RCC 7860 (cell line): ENCODE data around the gene TBCB.

Source experiments
- DNase-seq: peaks from one replicate; pipeline ENCODE4 v3.0.0-alpha.2; 2015; ENCODE audit warnings: low spot score
- FAIRE-seq: peaks from 2 replicates; lab custom pipeline; 2012; peaks lifted over from hg19 to GRCh38; lab: Jason Lieb, UNC

Gene TBCB

DNA sequence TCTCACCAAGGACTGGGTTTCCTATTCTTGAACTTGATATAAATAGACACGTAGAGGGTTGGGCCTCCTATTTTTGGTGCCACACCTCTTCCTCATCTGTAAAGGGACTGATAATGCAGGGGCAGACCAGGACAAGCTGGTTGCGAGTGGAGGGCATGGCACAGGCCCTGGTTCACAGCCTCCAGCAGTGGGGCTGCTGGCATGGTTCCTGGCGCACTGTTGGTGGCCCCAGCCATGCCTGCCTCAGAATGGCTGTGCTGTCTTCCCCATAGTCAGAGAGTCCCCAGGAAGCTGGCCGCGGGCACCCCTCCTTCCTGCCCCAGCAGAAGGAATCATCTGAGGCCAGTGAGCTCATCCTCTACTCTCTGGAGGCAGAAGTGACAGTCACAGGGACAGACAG lies 14.8 kb upstream of the TBCB start:
- no peak for FAIRE-seq
- no peak for DNase-seq

DNA sequence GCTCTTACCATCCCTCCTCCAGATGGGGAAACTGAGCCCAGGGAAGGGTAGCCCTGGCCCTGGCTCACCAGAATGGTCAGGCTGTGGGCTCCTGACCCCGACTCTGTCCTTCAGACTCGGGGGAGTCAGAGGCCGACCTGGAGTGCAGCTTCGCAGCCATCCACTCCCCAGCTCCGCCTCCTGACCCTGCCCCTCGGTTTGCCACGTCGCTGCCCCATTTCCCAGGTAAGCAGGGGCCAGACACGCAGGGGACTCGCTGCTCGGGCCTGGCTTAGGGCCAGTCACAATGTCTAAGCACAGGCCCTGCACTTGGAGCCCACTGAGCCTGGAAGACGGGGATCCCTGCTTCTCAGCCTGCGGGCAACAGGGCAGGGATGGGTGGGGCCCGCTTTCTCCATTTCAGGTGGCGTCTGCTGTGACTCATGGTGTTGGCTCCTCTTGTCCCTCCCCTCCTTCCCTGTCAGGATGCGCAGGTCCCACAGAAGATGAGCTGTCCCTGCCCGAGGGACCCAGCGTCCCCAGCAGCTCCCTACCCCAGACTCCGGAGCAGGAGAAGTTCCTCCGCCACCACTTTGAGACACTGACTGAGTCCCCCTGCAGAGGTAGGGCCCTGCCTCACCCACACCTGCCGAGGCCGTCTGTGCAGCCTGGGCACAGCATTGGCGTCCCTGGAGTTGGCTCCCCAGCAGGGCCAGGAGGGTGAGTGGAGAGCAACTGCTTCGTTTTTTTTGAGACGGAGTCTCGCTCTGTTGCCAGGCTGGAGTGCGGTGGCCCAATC lies 13.5 kb upstream of the TBCB start:
- DNase-seq = no peak
- FAIRE-seq = no peak

DNA sequence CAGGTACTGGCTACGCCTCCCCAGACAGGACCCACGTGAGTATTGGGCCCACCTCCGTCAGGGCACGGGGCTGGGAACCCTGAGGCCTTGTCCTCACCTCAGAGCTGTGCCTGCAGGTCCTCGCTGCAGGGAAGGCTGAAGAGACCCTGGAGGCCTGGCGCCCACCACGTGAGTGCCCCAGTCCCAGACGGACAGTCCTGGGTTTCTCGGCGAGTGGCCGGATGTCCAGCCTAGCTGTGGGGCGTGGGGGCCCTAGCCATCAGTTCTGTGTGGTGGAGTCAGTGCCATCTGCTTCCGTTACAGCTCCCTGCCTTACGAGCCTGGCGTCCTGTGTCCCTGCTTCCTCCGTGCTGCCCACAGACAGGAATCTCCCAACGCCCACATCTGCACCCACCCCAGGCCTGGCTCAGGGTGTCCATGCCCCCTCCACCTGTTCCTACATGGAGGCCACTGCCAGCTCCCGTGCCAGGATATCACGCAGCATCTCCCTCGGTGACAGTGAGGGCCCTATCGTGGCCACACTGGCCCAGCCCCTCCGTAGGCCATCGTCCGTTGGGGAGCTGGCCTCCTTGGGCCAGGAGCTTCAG lies 12.1 kb upstream of the TBCB start:
- FAIRE-seq = no peak
- DNase-seq = no peak

DNA sequence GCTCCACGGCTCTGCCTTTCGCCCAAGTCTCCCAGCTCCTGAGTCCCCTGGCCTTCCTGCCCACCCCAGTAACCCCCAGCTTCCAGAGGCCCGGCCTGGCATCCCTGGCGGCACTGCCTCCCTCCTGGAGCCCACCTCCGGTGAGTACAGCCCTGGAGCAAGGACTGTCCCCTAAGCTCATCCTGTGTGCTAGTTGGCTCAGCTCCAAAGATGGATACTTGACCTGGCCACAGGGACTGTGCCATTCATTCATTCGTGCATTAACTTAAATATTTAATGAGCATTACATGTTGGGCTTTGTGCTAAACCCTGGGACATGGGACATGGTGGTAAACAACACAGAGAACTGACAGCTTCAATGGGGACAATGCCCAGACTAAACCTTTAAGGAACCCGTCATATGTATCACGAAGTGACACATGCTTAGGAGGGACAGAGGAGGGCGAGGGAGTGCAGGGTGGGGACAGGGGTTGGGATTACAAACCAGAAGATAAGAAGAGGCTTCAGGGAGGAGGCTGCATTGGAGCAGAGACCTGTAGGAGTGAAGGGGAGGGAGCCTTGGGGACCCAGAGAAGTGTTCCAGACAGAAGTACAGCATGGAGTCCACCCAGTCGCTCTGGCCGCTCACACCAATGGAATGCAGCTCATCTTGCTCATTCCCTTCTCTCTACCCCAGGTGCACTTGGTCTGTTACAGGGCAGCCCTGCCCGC lies 11.3 kb upstream of the TBCB start:
- DNase-seq (peak; percentile 11), FAIRE-seq (no peak)

DNA sequence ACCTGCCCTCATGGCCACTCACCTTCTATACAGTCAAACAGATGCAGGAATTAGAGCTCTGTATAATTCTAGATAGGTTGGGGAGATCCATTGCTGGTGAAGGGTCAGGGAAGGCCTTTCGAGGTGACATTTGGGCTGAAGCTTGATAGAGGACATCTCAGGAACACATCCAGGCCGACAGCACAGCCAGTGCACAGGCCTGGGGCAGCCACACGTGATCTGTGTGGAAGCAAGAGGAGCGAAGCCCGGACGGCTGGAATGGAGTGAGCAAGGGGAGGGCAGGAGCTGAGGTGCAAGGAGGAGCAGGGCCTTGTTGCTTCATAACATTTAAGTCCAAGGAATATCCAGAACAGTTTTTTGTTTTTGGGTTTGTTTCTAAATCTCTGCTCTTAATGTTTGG lies 8.8 kb upstream of the TBCB start:
- FAIRE-seq = no peak

DNA sequence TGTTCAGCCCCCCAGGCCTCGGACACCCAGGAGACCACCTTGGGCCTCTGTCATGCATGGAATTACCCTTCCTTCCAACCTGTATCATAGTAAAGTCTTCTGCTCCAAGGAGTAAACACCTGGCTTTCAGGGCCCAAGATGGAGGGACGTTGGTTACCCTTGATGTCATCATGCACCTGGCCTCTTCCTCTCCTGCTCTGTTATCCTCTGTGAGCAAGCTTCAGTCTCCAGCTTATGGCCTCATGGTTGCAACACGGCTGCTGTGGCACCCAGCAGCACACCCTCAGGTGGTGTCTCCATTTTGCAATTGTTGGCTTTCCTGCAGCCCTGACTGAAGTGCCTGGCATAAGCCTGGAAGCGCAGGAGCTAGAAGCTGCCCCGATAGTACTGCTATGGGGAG lies 8.3 kb upstream of the TBCB start:
- DNase-seq (no peak), FAIRE-seq (no peak)

More for the DNA sequence above, 8.8 kb upstream of the TBCB start:
- no peak for DNase-seq

DNA sequence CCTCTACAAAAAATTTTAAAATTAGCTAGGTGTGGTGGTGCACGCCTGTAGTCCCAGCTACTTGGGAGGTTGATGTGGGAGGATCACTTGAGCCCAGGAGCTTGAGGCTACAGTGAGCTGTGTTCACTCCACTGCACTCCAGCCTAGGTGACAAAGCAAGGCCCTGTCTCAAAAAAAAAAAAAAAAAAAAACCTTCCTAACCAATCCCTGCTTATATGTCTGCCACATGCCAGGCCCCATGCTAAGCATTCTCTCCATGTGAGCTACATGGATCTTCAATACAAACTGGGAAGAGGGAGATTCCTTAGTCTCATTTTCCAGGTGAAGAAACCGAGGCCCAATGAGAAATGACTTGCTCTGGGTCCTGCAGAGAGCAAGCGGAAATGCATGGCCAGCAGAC lies 6.6 kb upstream of the TBCB start:
- DNase-seq = no peak
- no peak for FAIRE-seq

DNA sequence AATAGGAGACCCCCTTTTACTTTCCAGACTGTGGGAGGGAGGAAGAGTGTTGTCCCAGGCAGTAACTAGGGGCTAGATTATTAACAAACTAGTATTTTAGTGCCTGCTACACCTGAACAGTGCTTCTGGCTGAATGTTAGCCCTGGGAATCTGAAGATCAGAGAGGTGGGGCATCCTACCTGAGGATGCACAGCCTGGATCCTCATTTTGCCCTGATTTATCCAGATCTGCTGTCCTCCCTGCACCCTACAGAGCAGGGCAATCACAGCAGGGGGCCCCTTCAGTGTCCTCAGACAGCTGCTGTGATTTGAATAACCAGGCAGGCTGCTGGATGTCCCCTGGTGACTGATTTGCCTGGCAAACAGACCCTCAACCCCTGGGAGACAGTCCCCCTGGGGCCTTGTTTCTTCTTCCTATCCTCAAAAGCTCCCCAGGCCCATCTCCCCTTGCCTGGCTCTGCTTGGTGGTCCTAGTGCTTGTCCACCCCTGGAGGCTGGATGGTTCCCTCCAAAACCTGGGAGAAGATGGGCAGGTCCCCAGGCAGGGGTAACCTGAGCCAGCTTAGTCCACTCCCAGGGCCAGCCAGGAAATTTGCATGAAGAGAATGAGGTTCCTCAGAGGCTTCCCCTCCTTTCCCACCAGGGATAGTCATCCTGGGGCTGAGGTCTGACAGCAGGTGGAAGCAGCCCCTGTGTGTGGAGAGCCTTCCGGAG lies 4.6 kb upstream of the TBCB start, which contains the start of gene OVOL3:
Gene OVOL3, plus strand, starts transcription at position 657 of the 713 bp plus-strand sequence. CDS start 60 bp downstream, outside the sequence.
- no peak for FAIRE-seq
- no peak for DNase-seq

DNA sequence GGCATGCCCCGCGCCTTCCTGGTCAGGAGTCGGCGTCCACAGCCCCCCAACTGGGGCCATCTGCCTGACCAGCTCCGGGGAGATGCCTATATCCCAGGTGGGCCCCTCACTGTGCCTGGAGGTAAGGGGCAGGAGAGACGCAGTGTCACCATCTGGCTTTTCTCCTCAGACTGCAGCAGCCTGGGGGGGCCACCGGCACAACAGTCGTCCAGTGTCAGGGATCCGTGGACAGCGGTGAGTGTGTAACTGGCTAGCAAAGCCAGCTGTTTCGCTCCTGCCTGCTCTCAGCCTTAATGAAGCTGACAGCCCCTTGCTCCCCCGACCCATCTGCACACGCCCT lies 4.1 kb upstream of the TBCB start:
- DNase-seq (no peak), FAIRE-seq (no peak)

DNA sequence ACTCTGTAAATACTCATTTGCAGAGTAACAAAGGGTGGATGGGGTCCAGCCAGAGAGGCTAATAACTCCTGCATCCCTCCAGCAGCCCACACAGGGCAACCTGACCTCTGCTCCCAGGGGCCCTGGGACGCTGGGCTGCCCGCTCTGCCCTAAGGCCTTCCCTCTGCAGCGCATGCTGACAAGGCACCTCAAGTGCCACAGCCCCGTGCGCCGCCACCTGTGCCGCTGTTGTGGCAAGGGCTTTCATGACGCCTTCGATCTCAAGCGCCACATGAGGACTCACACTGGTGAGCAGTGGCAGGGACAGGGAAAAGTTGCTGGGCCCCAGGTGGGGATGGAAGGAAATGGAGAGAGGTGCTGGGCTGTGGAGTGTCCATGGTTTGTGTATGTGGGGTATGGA lies 2.6 kb upstream of the TBCB start:
- DNase-seq = no peak

DNA sequence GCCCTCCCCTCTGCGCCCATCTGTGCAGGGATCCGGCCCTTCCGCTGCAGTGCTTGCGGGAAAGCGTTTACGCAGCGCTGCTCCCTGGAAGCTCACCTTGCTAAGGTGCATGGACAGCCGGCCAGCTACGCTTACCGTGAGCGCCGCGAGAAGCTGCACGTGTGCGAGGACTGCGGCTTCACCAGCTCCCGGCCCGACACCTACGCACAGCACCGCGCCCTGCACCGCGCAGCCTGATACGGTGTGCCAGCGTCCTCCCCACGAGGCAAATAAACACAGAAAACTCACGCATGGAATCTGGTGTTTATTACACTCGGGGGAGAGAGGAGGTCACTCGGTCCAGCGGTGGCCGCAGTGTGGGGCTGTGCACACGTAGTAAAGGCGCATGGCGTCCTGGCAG lies 1.8 kb upstream of the TBCB start:
- DNase-seq (no peak), FAIRE-seq (no peak)

More for the DNA sequence above, 2.6 kb upstream of the TBCB start:
- FAIRE-seq = no peak

DNA sequence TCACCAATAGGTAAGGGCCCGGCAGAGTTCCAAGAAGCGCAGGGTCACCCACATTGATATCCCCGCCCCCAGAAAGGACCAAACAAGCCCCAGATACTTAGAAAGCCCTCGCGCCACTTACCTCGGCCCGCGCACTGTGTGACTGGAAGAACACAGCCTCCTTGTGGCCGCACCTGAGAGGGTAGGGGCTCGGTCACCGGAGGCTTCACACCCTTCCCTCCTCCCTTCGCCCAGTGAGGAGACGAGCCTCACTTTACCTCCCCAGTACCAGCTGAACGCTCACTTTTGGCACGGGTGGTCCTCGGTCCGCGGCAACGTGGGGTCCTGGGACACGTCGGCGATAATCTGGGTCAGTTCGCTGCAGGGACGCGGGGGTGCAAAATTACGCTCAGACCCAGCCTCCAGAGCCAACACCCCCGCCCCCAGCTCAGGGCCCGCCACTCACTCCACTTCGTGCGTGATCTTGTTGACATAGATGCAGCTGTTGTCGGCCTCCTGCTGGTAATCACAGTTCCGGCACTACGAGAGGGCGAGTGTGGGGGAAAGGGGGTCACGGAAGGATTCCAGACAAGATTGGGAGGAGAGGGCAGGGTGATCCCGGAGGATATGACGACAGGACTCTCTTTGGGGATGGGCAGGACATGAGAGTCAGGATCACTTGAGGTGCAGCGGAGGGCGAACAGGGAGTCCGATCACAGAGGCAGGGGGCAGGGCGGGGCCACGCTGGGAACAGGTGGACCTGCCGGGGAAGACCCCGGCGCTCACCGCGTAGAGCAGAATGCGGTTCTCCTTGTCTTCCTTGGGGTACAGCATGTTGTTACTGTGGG lies 1.2 kb upstream of the TBCB start:
- FAIRE-seq (no peak), DNase-seq (no peak)

DNA sequence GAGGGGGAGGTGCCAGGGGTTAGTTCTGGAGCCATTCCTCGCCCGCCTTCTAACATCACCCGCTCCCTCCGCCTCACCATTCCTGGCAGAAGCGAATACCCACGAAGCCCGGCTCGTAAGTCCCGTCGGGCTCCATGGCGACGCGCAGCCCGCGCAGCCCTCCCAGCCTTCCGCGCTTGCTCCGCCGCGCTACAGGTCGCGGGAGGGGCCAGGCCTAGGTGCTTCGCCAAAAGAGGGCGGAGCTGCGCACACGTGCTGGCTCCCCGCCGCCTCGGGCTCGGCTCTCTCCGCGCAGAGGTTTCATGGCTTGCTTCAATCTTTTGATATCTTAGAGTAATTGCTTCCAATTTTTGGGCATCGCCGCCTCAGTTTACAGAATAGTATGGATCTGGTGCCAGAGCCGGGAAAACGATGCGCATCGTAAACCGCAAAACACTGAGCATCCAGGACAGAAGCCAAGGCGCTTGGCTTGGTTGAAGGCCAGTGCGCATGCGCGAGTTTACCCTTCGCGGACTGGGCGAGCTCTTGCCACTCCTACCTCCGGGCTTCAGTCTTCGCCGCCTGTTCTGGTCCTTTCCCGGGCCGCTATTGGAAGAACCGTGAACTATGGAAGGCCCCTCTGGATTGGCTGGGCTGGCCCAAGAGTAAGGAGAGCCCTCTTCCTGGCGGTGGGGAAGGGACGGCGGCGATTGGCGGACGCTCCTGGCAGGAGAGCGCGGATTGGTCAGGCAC lies 381 bp upstream of the TBCB start, which contains the start of gene POLR2I:
Gene POLR2I, minus strand, starts transcription at position 155 of the 732 bp plus-strand sequence. Its CDS starts 19 bp downstream, at position 136.
- FAIRE-seq = peak; percentile 87
- DNase-seq = peak; percentile 99

DNA sequence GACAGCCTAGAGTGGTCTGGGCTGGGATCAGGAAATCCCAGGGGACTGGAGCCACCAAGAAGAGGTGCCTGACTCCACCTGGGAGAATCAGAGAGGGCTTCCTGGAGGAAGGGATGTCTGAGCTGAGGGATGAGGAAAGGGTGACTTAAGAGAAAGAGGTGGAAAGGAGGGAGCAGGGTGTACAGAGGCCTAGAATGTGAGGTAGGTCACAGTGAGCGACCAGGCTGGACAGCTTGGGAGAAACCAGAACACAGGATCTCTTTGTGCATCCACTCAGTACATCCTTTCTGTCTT lies 1.0 kb downstream of the TBCB start:
- FAIRE-seq (no peak), DNase-seq (no peak)

DNA sequence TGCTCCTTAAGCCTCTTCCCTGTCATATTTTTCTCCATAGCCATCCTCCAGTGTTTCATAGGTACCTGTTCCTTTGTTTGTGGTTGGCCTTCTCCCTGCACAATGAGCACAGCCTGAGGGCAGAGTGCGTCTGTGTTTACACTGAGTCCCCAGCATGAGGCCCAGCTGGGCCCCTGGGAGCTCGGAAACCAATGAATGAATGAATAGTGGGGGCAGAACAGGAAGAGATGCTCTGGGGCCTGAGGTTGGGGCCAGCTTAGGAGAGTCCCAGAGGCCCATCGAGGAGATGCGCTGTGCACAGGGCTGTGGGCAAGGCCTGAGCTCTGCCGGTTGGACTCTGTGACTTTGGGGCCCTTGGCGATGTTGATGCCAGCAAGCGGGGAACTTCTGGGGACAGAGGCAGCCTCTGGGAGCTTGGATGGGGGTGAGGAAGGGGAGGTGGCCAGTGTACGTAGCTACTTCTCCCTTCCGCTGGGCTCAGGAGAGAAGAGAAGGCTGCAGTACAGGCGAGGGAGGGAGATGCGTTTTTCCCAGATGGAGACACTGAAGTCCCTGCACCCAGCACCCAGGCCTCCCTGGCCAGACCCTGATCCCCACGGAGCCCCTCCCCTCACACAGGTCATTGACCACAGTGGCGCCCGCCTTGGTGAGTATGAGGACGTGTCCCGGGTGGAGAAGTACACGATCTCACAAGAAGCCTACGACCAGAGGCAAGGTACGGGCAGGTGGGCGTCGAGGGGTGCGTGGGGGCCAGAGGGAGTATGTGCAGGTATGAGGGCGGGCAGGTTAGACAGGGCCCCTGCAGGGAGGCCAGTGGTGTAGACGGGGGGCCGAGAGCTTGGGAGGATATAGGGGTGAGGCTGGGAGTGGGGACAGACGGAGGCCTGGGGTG lies 5.1 kb downstream of the TBCB start:
- DNase-seq (no peak), FAIRE-seq (no peak)

DNA sequence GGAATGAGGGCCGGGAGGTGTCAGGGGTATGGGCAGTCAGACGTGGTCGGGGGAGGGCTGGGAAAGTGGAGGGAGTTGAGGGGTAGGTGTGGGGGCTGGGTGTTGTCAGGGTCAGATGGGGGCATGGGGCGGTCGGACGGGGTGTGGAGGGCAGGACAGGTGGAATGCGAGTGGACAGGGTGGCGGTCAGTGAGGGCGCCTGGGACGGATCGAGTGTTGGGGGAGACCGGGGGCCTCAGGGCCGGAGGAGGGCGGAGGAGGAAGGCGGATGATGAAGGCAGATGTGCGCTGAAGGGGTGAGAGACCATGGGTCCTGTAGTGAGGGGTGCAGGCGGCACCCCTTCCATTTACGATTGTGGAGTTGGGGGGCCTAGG lies 5.7 kb downstream of the TBCB start:
- no peak for DNase-seq
- FAIRE-seq = no peak

DNA sequence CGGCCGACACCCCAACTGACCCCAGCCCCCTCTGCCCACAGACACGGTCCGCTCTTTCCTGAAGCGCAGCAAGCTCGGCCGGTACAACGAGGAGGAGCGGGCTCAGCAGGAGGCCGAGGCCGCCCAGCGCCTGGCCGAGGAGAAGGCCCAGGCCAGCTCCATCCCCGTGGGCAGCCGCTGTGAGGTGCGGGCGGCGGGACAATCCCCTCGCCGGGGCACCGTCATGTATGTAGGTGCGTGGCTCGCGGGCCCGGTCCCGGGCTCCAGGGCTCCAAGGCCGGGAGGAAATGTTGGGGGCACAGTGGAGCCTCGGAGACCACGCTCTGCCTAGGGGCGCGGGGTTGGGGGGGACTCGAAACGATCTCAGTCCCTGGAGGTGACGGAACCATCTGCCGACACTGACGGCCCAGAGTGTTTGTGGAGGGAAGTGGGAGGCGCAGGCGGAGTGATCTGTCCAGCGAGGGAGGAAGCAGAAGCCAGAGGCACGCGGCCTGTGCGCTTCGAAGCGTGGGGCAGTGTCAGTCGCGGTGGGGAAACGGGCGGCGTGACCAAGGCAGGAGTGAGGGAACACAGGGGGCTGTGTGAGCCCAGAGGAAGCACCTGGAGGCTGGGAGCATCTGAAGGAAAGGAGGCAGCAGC lies 6.3 kb downstream of the TBCB start:
- FAIRE-seq (no peak), DNase-seq (no peak)

DNA sequence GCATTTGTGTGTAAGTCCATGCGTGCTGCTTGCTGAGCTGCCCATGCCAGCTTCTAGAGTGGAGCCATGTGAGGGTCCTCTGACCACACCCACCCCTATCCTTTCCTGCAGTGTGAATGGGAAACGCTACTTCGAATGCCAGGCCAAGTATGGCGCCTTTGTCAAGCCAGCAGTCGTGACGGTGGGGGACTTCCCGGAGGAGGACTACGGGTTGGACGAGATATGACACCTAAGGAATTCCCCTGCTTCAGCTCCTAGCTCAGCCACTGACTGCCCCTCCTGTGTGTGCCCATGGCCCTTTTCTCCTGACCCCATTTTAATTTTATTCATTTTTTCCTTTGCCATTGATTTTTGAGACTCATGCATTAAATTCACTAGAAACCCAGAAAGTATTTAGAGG lies 10.3 kb downstream of the TBCB start:
- DNase-seq = no peak
- no peak for FAIRE-seq

DNA sequence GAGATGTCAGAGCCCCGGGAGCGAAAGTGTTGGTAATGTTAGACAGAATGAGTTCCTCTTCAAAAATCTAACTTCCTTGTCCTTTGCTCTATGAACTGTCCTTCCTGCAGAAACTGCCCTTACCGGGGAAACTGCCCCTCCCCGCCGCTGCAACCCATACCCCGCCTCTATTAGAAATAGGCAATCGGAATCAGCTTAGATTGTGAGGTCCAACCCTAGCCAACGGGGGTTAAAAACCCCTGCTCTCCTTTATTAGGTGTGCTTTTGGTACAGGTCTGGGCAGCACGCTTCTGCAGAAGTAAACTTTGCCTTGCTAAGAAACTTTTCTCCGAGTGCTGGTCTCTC lies 13.1 kb downstream of the TBCB start:
- DNase-seq (no peak), FAIRE-seq (no peak)
